ENCODE data around the gene LRRC47.

LRRC47 gene

DNA sequence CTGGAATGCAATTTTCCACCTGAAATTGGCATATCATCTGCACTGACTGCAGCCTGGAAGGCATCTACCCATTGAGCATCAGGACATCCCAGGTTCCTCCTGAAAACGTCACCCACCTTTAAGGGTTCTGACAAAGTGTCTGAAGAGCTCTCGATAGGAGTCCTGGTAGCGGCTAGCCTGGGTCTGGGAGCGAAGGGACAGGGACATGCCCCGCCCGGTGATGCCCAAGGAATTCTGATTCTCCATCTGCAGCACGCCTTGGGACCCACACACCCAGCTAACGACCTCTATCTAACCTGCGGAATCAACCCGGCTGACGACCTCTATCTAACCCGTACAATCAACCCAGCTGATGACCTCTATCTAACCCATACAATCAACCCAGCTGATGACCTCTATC lies 57.4 kb downstream of the LRRC47 start:
- FAIRE-seq (no peak), DNase-seq (ENCODE audit: insufficient read length, low spot score) (no peak)
- TF ChIP-seq, protein P1, sequence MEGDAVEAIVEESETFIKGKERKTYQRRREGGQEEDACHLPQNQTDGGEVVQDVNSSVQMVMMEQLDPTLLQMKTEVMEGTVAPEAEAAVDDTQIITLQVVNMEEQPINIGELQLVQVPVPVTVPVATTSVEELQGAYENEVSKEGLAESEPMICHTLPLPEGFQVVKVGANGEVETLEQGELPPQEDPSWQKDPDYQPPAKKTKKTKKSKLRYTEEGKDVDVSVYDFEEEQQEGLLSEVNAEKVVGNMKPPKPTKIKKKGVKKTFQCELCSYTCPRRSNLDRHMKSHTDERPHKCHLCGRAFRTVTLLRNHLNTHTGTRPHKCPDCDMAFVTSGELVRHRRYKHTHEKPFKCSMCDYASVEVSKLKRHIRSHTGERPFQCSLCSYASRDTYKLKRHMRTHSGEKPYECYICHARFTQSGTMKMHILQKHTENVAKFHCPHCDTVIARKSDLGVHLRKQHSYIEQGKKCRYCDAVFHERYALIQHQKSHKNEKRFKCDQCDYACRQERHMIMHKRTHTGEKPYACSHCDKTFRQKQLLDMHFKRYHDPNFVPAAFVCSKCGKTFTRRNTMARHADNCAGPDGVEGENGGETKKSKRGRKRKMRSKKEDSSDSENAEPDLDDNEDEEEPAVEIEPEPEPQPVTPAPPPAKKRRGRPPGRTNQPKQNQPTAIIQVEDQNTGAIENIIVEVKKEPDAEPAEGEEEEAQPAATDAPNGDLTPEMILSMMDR (IDR thresholded peaks at IDR 0.05; ENCODE audit: insufficient read depth, missing control alignments), result no peak

DNA sequence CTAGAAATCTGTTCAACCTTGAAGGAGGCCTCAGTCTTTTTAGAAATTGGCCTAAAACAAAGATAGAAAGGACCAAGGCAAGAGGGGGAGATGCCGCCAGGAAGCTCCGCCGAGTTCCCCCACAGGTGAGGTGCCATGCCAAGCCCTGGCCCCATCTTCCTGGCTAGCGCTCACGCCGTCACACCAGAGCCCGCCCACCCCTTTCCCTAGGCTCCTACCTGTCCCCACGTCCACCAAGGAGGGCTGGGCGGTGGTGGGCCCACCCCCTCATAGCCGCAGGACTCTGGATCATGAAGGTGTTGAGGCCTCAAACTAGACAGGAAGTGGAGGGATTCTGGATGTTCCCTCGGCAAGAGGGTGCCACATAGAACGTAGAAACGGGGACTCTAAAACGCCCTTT lies 59.6 kb downstream of the LRRC47 start:
- TF ChIP-seq, protein P1 (IDR thresholded peaks at IDR 0.05; ENCODE audit: insufficient read depth, missing control alignments), result no peak
- DNase-seq (ENCODE audit: insufficient read length, low spot score), result no peak
- FAIRE-seq, result no peak

DNA sequence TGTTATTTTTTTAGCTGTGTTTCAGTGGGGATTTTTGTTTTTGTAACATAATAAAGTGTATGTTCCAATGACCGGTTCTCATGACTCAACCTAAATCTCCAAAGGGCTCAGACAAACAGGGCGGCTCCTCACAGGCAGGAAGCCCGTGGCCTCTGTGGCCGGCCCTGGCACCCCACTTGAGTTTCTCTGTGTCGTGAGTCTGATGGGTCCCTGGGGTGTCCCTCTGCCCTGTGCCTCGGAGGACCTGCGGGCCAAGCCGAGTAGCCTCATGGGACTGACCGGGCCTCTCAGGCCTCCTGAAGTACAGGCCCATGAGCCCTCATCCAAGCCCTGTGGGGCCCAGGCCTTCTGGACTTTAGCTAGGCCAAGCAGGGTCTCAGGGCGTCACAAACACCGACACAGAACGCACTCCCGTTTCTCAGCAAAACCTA lies 60.2 kb downstream of the LRRC47 start:
- FAIRE-seq (no peak), DNase-seq (ENCODE audit: insufficient read length, low spot score) (no peak)
- TF ChIP-seq, protein P1 (IDR thresholded peaks at IDR 0.05; ENCODE audit: insufficient read depth, missing control alignments), result no peak

DNA sequence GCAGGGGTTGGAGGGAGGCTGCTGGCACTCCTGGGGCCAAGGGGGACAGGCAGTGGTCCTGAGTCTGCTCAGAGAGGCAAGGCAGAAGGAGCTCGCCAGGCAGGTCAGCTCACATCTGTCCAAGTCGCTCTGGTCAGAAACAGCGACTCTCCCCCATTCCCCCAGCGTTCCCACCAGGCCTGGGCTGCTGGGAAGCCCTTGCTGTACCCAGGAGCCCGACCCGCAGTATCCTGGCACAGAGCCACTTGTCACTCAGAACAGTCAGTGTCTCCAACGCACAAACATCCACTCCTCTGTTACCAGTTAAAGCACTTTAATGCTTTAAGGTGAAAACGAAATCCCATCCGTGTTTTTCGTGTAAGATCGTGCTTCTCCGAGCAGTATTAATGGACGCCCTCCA lies 60.6 kb downstream of the LRRC47 start:
- TF ChIP-seq, protein P1 (IDR thresholded peaks at IDR 0.05; ENCODE audit: insufficient read depth, missing control alignments), result no peak
- DNase-seq (ENCODE audit: insufficient read length, low spot score) (no peak), FAIRE-seq (no peak)

DNA sequence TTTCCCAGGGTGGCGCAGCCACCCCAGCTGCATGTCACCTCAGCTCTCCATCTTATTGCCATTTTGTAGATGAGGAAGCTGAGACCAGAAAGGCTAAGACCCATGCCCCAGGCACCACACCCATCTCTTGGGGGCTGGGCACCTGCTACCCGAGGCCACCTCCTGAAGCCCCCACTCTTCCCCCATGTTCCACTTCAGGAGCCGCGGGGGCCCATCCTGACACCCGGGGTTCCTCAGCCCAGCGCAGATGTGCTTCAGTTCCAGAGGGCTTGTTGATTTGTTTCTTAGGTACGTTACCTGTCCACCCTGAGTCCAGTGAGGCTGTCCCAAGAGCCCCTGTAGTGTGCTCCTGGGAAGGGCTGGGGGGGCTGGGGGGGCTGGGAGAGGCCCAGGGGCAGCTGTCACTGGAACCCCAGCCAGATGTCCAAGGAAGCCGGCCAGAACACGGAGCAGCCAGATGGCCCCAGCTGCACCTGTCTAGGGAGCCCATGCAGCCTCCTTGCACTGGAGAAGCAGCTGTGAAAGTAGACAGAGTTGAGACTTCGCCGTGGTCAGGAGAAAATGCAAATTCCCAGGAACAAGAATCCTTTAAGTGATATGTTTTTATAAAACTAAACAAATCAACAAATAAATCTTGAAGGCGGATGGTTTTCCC lies 61.1 kb downstream of the LRRC47 start:
- DNase-seq (ENCODE audit: insufficient read length, low spot score) (no peak), FAIRE-seq (no peak)
- TF ChIP-seq, protein P1 (IDR thresholded peaks at IDR 0.05; ENCODE audit: insufficient read depth, missing control alignments), result no peak

DNA sequence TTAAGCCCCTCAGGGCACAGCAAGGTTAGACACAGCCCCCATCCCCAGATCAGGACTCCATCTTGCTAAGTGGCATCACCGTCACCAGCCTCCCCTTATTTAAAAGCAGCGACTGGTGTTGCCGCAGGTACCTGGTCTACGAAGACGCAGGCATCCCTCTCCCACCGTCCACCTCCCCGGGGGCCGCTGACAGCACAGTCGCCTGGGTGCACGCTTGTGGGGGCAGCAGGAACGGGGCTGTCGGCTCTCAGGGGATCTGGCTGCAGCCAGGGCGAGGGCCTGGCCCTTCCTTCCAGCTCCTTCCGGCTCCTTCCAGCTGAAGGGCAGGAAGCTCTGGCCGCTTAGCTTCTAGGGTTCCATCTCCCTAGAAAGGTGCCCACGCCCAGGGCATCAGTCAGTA lies 61.7 kb downstream of the LRRC47 start:
- FAIRE-seq, result no peak

More for the DNA sequence above, 61.7 kb downstream of the LRRC47 start:
- TF ChIP-seq, protein P1 (IDR thresholded peaks at IDR 0.05; ENCODE audit: insufficient read depth, missing control alignments), result no peak
- DNase-seq (ENCODE audit: insufficient read length, low spot score), result no peak

Data from D721Med (cell line).